Endodermal cell (in vitro differentiated cells): ENCODE results near the gene TIMM23. TPM values are rescaled to one million over a fixed set of nuclear protein-coding genes. Genes with fewer than 3 reads are reported as not detected.
A peak's percentile ranks its signal among the peaks of the same experiment; 100 is the strongest.

Source experiments
- DNase-seq: peaks from one replicate; pipeline ENCODE4 v3.0.0-alpha.2; 2017
- H3K27ac ChIP-seq: 2 replicates; pipeline ENCODE4 v1.5.1; 2013; ENCODE audit warnings: mild to moderate bottlenecking, low read depth, low read length, moderate library complexity
- H3K27me3 ChIP-seq: 2 replicates; pipeline ENCODE4 v1.6.1; 2013; ENCODE audit warnings: mild to moderate bottlenecking, low read length, moderate library complexity; ENCODE audit not compliant: insufficient read depth, control insufficient read depth, poor library complexity, severe bottlenecking
- H3K36me3 ChIP-seq: 2 replicates; pipeline ENCODE4 v1.7.0; 2013; ENCODE audit warnings: mild to moderate bottlenecking, low read length, moderate library complexity; ENCODE audit not compliant: control insufficient read depth, insufficient read depth
- H3K4me1 ChIP-seq: one replicate; pipeline ENCODE4 v1.7.0; 2013; ENCODE audit warnings: low read length; ENCODE audit not compliant: control insufficient read depth, insufficient read depth
- H3K4me3 ChIP-seq: 2 replicates; pipeline ENCODE4 v1.5.1; 2013; ENCODE audit warnings: mild to moderate bottlenecking, low read length, moderate library complexity
- H3K9ac ChIP-seq: 2 replicates; pipeline ENCODE4 v1.6.1; 2013; ENCODE audit warnings: mild to moderate bottlenecking, low read length, moderate library complexity; ENCODE audit not compliant: poor library complexity, severe bottlenecking; ENCODE audit errors: extremely low read depth
- H3K9me3 ChIP-seq: 2 replicates; pipeline ENCODE4 v1.6.1; 2013; ENCODE audit warnings: mild to moderate bottlenecking, low read length, moderate library complexity; ENCODE audit not compliant: control insufficient read depth
- H3K27ac Mint-ChIP-seq: 2 replicates; pipeline ENCODE4 v1.8.0; 2020; ENCODE audit warnings: mixed read lengths
- H3K27me3 Mint-ChIP-seq: 2 replicates; pipeline ENCODE4 v1.8.0; 2021; ENCODE audit warnings: mild to moderate bottlenecking, mixed read lengths; ENCODE audit not compliant: insufficient read depth
- H3K36me3 Mint-ChIP-seq: 2 replicates; pipeline ENCODE4 v1.8.0; 2020; ENCODE audit warnings: low read depth, mixed read lengths
- H3K4me1 Mint-ChIP-seq: 2 replicates; pipeline ENCODE4 v1.8.0; 2020; ENCODE audit warnings: mixed read lengths
- H3K4me3 Mint-ChIP-seq: 2 replicates; pipeline ENCODE4 v1.8.0; 2020; ENCODE audit warnings: mild to moderate bottlenecking, moderate library complexity, mixed read lengths
- H3K9me3 Mint-ChIP-seq: 2 replicates; pipeline ENCODE4 v1.8.0; 2020; ENCODE audit warnings: mild to moderate bottlenecking, mixed read lengths
- CTCF ChIP-seq: fragments of 200-600 bp; sonication (generic); conservative IDR thresholded peaks from 2 replicates; pipeline ENCODE4 v1.5.0; 2021; ENCODE audit warnings: antibody characterized with exemption, mild to moderate bottlenecking
- WGBS, 2 experiments: methylation state at CpG; one replicate each; pipeline versions ENCODE4 v1.1.5 to v1.1.7; 2013; ENCODE audit warnings: missing lambda C conversion rate in 2 of 2, mixed read lengths in 1 of 2; ENCODE audit not compliant: insufficient coverage in 1 of 2, insufficient read length in 1 of 2; 5-methylcytosine and 5-hydroxymethylcytosine counted together
- total RNA-seq, 2 donors: library from RNA; stranded (reverse); fragmentation: NEBNext Ultra II Directional in 1 of 2; extraction: Animal tissue kit (Norgen Biotek cat#: 25700) in 1 of 2; gene quantifications; 2 replicates in 1 of 2; 3 replicates in 1 of 2; pipeline ENCODE4 v1.2.1, GENCODE V29; 2021

Gene TIMM23
- total RNA-seq, 2 donors from 2014 or later, result 86.3 to 88.5 TPM

DNA sequence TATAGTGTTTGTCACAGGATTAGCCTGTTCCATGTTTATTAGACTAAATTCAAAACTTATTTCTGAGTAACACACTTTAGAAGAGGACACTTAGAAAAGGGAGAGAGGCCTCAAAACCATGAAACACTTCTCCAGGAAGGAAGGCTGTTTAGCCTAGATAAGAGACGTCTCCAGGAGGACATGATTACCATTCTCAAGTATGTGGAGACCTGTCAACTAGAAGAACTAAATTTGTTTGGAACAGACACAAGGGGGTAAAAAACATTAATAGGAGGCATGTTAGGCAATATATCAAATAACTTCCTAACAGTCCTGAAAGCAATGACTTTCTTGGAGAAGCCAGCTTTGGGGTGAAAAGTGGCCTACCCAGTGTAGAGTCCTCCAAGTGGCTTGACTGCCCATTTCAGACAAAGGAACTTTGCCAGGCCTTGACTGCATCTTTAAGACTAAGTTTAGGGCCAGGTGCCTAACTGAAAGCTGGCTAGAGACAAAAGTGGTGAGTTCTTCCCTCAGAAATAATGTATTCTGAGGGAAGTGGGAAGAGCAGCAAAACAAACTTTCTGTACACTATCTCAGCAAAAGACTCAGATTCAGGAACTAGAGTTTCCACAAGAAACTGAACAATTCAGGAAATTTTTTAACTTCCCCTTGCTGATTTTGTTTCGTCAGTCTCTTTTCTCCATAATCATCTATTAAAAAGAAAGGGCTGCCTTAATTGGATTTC, 46.3 kb downstream of the TIMM23 start:
- no peak overlapping the region for H3K27ac Mint-ChIP-seq
- H3K36me3 Mint-ChIP-seq, result peaks cover 54% of the 10 kb centered on the region
- DNase-seq, result no peak
- WGBS, 2 experiments, result 75 to 83% methylated on average over 2 of the region's 2 CpGs
- Histone ChIP-seq H3K9me3 (no peaks in the 10 kb centered on the region), H3K36me3 (peaks cover 59% of the 10 kb centered on the region), H3K27ac (no peak overlapping the region), H3K9ac (no peak overlapping the region), H3K4me1 (peaks cover 12% of the 10 kb centered on the region), H3K27me3 (no peaks in the 10 kb centered on the region), H3K4me3 (peak overlapping the region; percentile 37)
- no peak overlapping the region for H3K4me3 Mint-ChIP-seq
- no peak for TF ChIP-seq CTCF
- no peaks in the 10 kb centered on the region for H3K9me3 Mint-ChIP-seq
- peaks cover 37% of the 10 kb centered on the region for H3K4me1 Mint-ChIP-seq
- H3K27me3 Mint-ChIP-seq, result no peaks in the 10 kb centered on the region

- H3K9me3 ChIP-seq, result no peaks in the 10 kb centered on the region
- TF ChIP-seq CTCF, result no peak
- H3K36me3 Mint-ChIP-seq, result peaks cover 49% of the 10 kb centered on the region
- H3K4me3 ChIP-seq, result no peak overlapping the region
- peaks cover 12% of the 10 kb centered on the region for H3K4me1 ChIP-seq
- no peaks in the 10 kb centered on the region for H3K9me3 Mint-ChIP-seq
- H3K4me1 Mint-ChIP-seq, result peaks cover 41% of the 10 kb centered on the region
- no peak overlapping the region for H3K9ac ChIP-seq
- no peak for DNase-seq
- no peak overlapping the region for H3K27ac Mint-ChIP-seq
- H3K27me3 Mint-ChIP-seq, result no peaks in the 10 kb centered on the region
- peaks cover 54% of the 10 kb centered on the region for H3K36me3 ChIP-seq
- no peak overlapping the region for H3K4me3 Mint-ChIP-seq
- 98 to 100% methylated on average over 3 of the region's 3 CpGs for whole genome bisulfite sequencing, 2 experiments
- H3K27ac ChIP-seq, result no peak overlapping the region
- no peaks in the 10 kb centered on the region for H3K27me3 ChIP-seq
Measured at GRCh38 chr10:46019177-46019528, 46.9 kb downstream of the TIMM23 start.

DNA sequence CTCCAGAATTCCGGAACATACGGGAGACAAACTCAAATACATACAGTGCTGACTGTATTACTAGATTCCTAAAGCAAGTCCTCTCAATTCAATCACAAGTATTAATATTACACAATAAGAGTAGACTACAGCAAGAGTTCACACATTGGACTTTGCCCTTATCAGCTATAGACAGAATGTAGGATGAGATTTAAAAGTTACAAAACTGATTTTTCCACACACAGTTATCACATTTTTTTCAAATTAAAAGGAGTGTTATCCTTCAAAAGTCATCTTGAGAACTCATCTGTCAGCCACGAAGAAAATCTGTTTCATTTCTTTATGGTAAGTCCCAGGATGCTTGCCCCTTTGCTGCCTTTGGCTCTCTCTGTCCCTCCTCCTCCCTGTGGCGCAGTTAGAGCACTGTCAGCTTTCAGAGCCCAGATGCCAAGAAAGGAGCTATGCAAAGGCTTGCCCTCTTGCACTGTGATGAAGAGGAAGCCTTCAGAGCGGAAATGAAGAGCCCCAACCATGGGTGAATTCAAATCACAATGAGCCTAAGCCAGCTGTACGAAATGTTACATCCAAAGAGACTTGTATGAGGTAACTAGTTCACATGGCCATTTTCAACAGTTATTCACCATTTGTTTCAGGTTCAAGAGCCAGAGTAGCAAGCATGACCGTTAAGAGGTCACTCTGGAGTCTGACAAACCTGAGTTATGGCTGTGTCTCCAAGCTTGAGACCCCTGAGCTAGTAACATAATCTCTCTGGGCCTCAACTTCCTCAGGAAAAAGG, 47.5 kb downstream of the TIMM23 start:
- Mint-ChIP-seq H3K4me3 (no peak overlapping the region), H3K9me3 (no peaks in the 10 kb centered on the region), H3K27me3 (no peaks in the 10 kb centered on the region), H3K4me1 (peaks cover 46% of the 10 kb centered on the region), H3K27ac (no peak overlapping the region), H3K36me3 (peaks cover 43% of the 10 kb centered on the region)
- 91 to 93% methylated on average over 6 to 7 of the region's 7 CpGs for WGBS, 2 experiments
- Histone ChIP-seq H3K4me1 (peaks cover 12% of the 10 kb centered on the region), H3K9me3 (no peaks in the 10 kb centered on the region), H3K9ac (no peak overlapping the region), H3K4me3 (peak overlapping the region; percentile 33), H3K27me3 (no peaks in the 10 kb centered on the region), H3K27ac (no peak overlapping the region), H3K36me3 (peaks cover 48% of the 10 kb centered on the region)
- DNase-seq, result no peak
- TF ChIP-seq CTCF, result no peak
